Activated CD8-positive, alpha-beta T cell treated with anti-CD3 and anti-CD28 coated beads, Interleukin-2, amount 10 ng/mL, durations not matched to agents 7 days and 5 days (primary cell): ENCODE measurements around the gene AP3D1. TPM values are rescaled to one million over a fixed set of nuclear protein-coding genes. Genes with fewer than 3 reads are reported as not detected.

Experiments
- ATAC-seq: fragments of 150-1000 bp; cut with Tn5 transposase; one replicate; pipeline ENCODE4 v1.10.0; 2021; ENCODE audit warnings: moderate library complexity
- CTCF ChIA-PET: fragments of 350-600 bp; sonication (Branson Sonifier 250); formaldehyde crosslinking; loops from one replicate; lab custom pipeline; 2021; ENCODE audit warnings: antibody characterized with exemption; lab: Charles Lee
- POLR2A ChIA-PET: fragments of 350-600 bp; sonication (Branson Sonifier 250); formaldehyde crosslinking; loops from one replicate; lab custom pipeline; 2021; ENCODE audit warnings: antibody characterized with exemption; lab: Charles Lee
- DNase-seq: peaks from one replicate; pipeline ENCODE4 v3.0.0-alpha.2; 2020
- H3K27ac Mint-ChIP-seq: one replicate; pipeline ENCODE4 v1.8.0; 2021; ENCODE audit warnings: mild to moderate bottlenecking, mixed read lengths
- H3K27me3 Mint-ChIP-seq: one replicate; pipeline ENCODE4 v1.8.0; 2021; ENCODE audit warnings: low read depth, mixed read lengths
- H3K36me3 Mint-ChIP-seq: one replicate; pipeline ENCODE4 v1.8.0; 2021; ENCODE audit warnings: low read depth, mixed read lengths
- H3K4me1 Mint-ChIP-seq: one replicate; pipeline ENCODE4 v1.8.0; 2021; ENCODE audit warnings: low read depth, mixed read lengths
- H3K4me3 Mint-ChIP-seq: one replicate; pipeline ENCODE4 v1.8.0; 2021; ENCODE audit warnings: mild to moderate bottlenecking, mixed read lengths
- H3K9me3 Mint-ChIP-seq: one replicate; pipeline ENCODE4 v1.8.0; 2022; ENCODE audit warnings: mixed read lengths; ENCODE audit not compliant: insufficient read depth
- total RNA-seq, 2 experiments: library from RNA; stranded (reverse); gene quantifications; one replicate each; pipeline ENCODE4 v1.2.3, GENCODE V29; 2021

AP3D1 gene
- total RNA-seq, 2 experiments from 2014 or later, result 91.5 to 100 TPM

DNA sequence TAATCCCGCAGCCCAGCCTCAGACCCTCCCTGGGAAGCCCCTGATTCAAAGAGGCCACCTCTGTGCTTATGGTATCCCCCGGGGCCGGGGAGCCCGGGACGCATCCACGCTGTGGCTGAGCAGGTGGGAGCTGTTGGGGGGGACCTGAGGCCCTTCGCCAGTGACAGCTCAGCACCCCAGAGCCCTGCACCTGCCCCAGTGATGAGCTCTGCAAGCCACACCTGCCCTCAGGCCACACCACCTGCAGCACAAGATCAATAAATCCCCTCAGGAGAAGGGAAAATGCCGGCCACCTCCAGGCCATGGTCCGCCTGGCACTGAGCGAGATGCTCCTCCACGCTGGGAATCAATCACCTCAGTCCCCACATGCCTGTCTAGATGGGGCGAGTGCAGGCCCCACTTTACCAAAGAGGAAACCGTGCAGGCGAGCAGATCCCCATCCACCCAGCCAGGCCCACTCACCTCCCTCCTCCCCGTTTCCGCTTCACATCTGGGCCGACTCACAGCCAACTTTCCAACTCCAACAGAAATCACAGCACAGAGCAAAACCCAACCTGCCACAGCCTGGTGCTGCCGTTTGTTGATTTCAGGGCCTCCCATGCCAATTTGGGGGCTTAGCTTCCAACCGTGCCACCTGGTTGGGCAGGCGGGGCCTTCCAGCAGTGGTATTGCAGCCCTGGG, 68.1 kb downstream of the AP3D1 start:
- H3K4me3 Mint-ChIP-seq, result peak overlapping the region; percentile 99
- ATAC-seq (peak; percentile 35), DNase-seq (peak; percentile 87)
- ChIA-PET CTCF (interaction anchor here (1.0 to 2.3 kb wide), 8 partner anchors 11 to 68 kb away, joined by 3 to 22 read pairs (median 4); partner anchors contain the start of genes AP3D1 and MOB3A), POLR2A (interaction anchor here (0.7 to 6.2 kb wide), 12 partner anchors 9 to 208 kb away, joined by 3 to 93 read pairs (median 4); partner anchors contain the start of genes IZUMO4, MKNK2 and MOB3A)
- H3K4me1 Mint-ChIP-seq, result peaks cover 64% of the 10 kb centered on the region
- H3K9me3 Mint-ChIP-seq, result no peaks in the 10 kb centered on the region
- H3K27me3 Mint-ChIP-seq, result no peaks in the 10 kb centered on the region
- peak overlapping the region; percentile 98 for H3K27ac Mint-ChIP-seq
- H3K36me3 Mint-ChIP-seq, result peaks cover 81% of the 10 kb centered on the region

DNA sequence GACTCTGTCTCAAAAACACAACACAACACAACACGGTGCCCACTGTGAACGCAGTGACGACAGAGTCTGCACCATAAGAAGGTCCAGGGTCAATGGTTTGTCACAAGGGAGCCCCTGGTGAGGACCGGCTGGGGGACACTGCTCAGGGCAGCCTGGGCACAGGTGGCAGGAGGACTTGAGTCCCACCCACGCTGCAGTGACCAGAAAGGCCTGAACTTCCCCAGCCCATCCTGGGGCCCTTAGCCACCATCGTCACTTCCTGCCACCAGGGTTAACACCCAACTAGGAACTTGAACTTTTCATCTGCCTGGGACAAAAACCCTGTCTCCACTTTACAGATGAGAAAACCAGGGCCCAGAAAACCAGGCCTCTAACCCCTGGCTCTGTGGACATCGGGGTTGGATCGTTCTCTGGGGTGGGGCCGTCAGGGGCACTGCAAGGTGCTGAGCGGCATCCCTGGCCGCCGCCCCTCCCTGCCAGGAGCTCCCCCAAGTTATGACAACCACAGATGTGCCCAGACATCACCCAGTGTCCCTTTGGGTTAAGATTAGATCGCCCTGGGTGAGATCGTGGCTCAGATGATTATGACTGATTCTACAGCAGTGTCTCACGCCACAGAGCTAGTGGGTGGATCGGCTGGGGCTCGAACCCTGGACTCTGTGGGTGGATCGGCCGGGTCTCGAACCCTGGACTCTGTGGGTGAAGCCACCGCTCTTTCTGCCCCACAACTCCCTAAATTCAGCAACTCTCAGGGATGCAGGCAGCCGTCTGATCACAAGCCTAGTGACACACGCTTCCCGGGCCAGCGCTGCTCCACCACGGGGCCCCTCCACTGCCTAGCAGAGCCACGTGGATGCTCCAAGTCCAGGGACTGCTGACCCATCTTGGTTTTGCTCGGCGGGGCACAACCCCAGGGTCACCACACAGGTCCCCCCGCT, 69.2 kb downstream of the AP3D1 start:
- DNase-seq (peak; percentile 80), ATAC-seq (peak; percentile 35)
- H3K4me1 Mint-ChIP-seq, result peaks cover 54% of the 10 kb centered on the region
- H3K27me3 Mint-ChIP-seq, result no peaks in the 10 kb centered on the region
- H3K36me3 Mint-ChIP-seq, result peaks cover 88% of the 10 kb centered on the region
- H3K9me3 Mint-ChIP-seq, result no peaks in the 10 kb centered on the region
- ChIA-PET CTCF (interaction anchor here (1.3 to 1.7 kb wide), 3 partner anchors 13 to 63 kb away, joined by 3 to 14 read pairs (median 6); partner anchors contain the start of gene MOB3A), POLR2A (interaction anchor here (1.2 to 6.2 kb wide), 4 partner anchors 12 to 33 kb away, joined by 5 to 93 read pairs (median 9); partner anchors contain the start of genes IZUMO4, MKNK2 and MOB3A)
- H3K27ac Mint-ChIP-seq, result peak overlapping the region; percentile 98
- H3K4me3 Mint-ChIP-seq, result peak overlapping the region; percentile 99

DNA sequence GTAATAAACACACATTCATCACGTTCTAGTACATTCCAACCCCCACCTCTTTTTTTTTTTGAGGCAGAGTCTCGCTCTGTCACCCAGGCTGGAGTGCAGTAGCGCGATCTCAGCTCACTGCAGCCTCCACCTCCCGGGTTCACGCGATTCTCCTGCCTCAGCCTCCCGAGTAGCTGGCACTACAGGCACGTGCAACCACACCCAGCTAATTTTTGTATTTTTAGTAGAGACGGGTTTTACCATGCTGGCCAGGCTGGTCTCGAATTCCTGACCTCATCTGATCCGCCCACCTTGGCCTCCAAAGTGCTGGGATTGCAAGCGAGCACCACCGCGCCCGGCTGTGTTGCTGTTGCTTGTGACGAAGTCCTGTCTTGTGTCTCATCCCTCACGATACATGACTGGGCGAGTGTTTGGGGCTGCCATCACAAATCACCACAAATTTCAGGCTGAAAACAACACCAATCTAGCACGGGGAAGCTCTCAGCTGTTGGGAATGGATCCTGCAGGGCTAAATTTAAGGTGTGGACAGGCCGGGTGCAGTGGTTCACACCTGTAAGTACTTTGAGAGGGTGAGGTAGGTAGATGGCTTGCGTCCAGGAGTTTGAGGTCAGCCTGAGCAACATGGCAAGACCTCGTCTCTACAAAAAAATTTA, 70.9 kb downstream of the AP3D1 start:
- peaks cover 43% of the 10 kb centered on the region for H3K4me1 Mint-ChIP-seq
- H3K9me3 Mint-ChIP-seq, result no peaks in the 10 kb centered on the region
- H3K36me3 Mint-ChIP-seq, result peaks cover 92% of the 10 kb centered on the region
- DNase-seq (no peak), ATAC-seq (no peak)
- CTCF ChIA-PET, result interaction anchor here (1.1 to 1.4 kb wide), 2 partner anchors 10 to 13 kb away, joined by 3 to 4 read pairs; no protein-coding TSS in a partner anchor
- H3K4me3 Mint-ChIP-seq, result peak overlapping the region; percentile 99
- POLR2A ChIA-PET, result interaction anchor here (1.0 to 1.7 kb wide), 3 partner anchors 12 to 29 kb away, joined by 3 to 9 read pairs (median 4); no protein-coding TSS in a partner anchor
- peak overlapping the region; percentile 86 for H3K27ac Mint-ChIP-seq
- no peaks in the 10 kb centered on the region for H3K27me3 Mint-ChIP-seq

DNA sequence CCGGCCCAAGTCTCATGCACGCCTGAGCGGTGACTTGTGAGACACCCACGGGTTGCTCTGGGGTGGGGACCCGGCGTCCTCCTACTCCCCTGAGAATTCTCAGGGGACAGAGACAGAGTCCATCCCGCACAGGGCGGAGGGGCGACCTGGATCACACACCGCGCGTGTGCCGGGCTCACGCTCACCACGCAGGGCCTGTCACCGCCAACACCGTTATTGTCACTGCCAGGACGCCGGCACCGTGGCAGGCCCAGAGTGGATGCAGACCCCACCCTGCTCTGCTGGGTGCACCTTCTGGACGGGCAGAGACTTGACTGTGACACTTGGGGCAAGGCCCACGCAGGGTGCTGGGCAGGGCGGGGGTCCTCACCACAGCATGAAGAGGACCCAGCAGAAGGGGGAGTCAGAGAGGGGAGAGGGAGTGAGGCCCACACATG, 71.5 kb downstream of the AP3D1 start:
- DNase-seq (no peak), ATAC-seq (no peak)
- Mint-ChIP-seq H3K36me3 (peaks cover 92% of the 10 kb centered on the region), H3K27ac (peak overlapping the region; percentile 86), H3K9me3 (no peaks in the 10 kb centered on the region), H3K4me1 (peaks cover 41% of the 10 kb centered on the region), H3K27me3 (no peaks in the 10 kb centered on the region), H3K4me3 (peak overlapping the region; percentile 99)
- CTCF ChIA-PET, result interaction anchor here (1.1 to 1.4 kb wide), 2 partner anchors 10 to 14 kb away, joined by 3 to 4 read pairs; no protein-coding TSS in a partner anchor
- POLR2A ChIA-PET, result interaction anchor here (1.6 to 1.7 kb wide), 2 partner anchors 15 to 28 kb away, joined by 4 to 9 read pairs; no protein-coding TSS in a partner anchor

DNA sequence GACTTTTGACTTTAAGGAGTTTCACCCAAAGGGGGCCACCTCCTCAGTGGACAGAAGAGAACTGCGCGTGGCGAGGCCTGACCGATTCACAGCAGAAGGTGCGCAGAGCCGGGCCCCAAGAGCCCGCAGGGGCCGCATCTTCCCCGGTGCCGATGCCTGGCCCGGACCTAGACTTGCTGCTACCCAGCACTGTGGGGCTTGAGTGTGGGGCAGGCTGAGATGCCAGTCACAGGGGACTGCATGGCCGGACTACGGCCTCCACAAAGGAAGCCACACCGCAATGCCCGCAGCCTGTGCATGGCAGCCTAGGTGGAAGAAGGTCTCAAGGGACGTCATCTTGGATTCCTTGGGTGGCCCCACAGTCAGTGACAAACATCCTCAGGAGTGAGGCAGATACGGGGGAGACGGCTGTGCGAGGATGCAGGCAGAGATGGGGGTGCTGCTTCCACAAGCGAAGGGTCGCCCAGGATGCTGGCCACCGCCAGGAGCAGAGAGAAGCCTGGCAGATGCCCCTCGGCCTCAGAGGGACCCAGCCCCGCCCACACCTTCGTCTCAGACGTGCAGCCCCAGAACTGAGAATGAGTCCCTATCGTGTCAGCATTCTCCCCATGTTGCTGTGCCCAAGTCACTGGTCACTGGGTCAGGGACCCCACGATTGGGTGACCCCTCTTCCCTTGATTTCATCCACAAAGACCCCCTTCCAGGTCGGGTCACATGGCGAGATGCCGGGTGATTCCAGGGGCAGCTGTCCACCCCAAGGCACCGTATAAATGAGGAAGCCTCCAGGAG, 72.1 kb downstream of the AP3D1 start:
- peak overlapping the region; percentile 86 for H3K27ac Mint-ChIP-seq
- DNase-seq (no peak), ATAC-seq (no peak)
- POLR2A ChIA-PET, result no interaction called here
- peaks cover 86% of the 10 kb centered on the region for H3K36me3 Mint-ChIP-seq
- no peaks in the 10 kb centered on the region for H3K27me3 Mint-ChIP-seq
- H3K4me1 Mint-ChIP-seq, result peaks cover 41% of the 10 kb centered on the region
- peak overlapping the region; percentile 99 for H3K4me3 Mint-ChIP-seq
- CTCF ChIA-PET, result no interaction called here
- H3K9me3 Mint-ChIP-seq, result no peaks in the 10 kb centered on the region

DNA sequence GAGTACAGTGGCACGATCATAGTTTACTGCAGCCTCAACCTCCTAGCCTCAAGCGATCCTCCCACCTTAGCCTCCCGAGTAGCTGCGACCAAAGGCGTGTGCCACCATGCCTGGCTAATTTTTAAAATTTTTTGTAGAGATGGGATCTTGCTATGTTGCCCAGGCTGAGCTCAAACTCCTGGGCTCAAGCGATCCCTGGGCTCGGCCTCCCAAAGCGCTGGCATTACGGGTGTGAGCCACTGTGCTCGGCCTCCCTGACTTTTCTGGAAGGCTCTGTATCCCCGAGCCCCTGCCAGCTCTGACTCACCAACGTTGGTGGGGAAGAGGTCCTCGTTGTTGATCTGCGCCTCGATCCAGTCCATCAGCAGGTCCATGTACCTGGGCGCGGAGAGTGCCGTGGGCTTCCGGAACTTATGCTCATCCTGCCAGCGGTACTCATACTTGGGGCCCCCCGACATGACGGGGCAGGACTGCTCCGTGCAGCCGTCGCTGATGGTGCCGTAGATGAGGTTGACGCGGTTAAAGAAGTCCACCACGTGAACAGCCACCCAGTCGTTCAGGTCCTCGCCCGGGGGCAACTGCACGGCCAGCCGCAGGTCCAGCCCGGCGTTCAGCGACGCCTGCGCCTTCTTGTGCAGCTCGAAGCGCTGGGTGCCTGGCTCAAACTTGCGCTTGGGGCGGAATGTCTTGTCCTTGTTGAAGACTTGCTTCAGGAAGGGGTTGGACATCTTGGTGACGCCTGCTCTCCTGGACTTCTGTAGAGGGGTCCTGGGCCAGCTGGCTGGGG, 73.3 kb downstream of the AP3D1 start:
- no peaks in the 10 kb centered on the region for H3K27me3 Mint-ChIP-seq
- no peak for DNase-seq
- ChIA-PET CTCF (no interaction called here), POLR2A (interaction anchor here (1.0 kb wide), 2 partner anchors 9 to 29 kb away, joined by 3 read pairs; no protein-coding TSS in a partner anchor)
- H3K4me1 Mint-ChIP-seq, result peaks cover 47% of the 10 kb centered on the region
- H3K27ac Mint-ChIP-seq, result no peak overlapping the region
- no peak overlapping the region for H3K4me3 Mint-ChIP-seq
- H3K9me3 Mint-ChIP-seq, result no peaks in the 10 kb centered on the region
- ATAC-seq, result no peak
- H3K36me3 Mint-ChIP-seq, result peaks cover 85% of the 10 kb centered on the region

DNA sequence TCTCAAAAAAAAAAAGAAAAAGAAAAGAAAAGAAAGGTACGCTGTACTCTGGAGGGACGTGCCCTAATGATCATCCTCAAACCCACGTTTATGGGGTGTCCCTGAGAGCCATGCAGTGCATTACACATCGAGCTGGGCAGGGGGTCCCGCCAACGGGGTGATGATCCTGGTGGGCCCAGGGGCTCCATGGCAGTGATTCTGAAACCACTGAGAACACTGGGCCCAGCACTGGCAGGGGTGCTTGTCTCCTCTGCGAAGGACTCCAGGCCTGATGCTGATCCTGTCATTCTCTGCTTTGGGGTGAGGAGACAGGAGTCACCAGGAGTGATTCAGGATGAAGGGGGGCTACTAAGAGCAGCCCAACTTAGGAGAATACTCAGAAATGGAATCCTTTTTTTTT, 74.0 kb downstream of the AP3D1 start:
- DNase-seq (no peak), ATAC-seq (no peak)
- H3K4me1 Mint-ChIP-seq, result peaks cover 51% of the 10 kb centered on the region
- H3K36me3 Mint-ChIP-seq, result peaks cover 85% of the 10 kb centered on the region
- POLR2A ChIA-PET, result interaction anchor here (1.0 kb wide), 2 partner anchors 10 to 28 kb away, joined by 3 read pairs; no protein-coding TSS in a partner anchor
- no peaks in the 10 kb centered on the region for H3K27me3 Mint-ChIP-seq
- CTCF ChIA-PET, result no interaction called here
- H3K4me3 Mint-ChIP-seq, result no peak overlapping the region
- H3K27ac Mint-ChIP-seq, result no peak overlapping the region
- H3K9me3 Mint-ChIP-seq, result no peaks in the 10 kb centered on the region

DNA sequence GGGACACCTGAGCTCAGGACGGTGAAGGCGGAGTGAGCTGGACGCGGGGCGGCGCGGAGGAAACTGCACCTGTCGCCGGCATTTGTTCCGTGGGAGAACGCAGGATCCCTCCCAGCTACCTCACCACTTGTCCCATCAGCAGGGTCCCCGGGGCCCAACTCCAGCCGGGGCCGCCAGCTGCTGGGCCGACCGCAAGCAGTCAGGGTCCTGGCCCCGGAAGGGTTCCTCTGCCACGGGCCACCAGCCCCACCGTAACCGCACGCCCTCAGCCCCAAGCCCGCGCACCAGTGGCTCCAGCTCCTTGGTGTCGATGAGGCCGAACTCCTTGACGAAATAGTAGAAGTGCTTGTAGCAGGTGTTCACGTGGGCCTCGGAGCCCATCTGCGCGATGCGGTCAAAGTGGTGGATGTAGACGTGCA, 74.8 kb downstream of the AP3D1 start:
- H3K27ac Mint-ChIP-seq, result no peak overlapping the region
- no peaks in the 10 kb centered on the region for H3K27me3 Mint-ChIP-seq
- no peak overlapping the region for H3K4me3 Mint-ChIP-seq
- peaks cover 43% of the 10 kb centered on the region for H3K4me1 Mint-ChIP-seq
- no peak for DNase-seq
- no peaks in the 10 kb centered on the region for H3K9me3 Mint-ChIP-seq
- CTCF ChIA-PET, result no interaction called here
- POLR2A ChIA-PET, result interaction anchor here (0.6 to 1.4 kb wide), 3 partner anchors 9 to 15 kb away, joined by 3 to 4 read pairs (median 3); no protein-coding TSS in a partner anchor
- no peak for ATAC-seq
- H3K36me3 Mint-ChIP-seq, result peaks cover 85% of the 10 kb centered on the region

DNA sequence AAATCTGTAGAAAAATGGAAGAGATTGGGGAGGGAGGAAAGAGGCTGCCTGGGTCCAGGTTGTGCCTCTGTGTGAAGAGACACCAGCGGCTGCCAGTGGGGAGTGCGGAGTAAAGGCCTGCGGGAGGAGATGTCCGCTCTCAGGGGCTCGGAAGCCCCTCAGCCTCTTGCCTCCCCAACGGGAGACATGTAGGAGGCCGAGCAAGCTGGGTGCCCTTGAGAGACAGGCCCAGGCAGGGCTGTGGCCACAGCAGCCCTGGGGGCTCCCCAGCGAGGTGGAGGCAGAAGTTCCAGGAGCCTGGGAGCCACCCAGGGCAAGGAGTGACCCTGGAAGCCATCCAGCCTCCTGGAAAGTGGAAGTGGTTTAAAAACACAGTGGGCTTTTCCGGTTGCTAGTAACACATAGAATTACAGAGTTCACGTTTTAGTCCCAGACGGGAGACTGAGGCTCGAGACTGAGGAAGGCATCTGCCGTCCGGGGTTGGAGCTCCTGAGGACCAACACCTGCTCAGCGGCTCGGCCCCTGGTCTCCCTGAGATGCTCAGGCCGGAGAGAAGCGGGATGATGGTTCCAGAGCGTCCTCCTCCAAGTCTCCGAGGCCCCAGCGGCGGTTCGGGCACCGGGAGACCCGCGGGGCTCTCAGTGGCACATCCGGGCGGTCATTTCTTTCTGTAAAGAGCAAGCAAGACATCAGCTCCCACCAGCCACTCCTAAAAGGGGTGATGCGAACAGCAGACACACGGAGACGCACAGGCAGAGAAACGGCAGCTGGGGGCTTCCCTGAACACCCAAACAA, 78.4 kb downstream of the AP3D1 start:
- H3K9me3 Mint-ChIP-seq, result no peaks in the 10 kb centered on the region
- H3K27me3 Mint-ChIP-seq, result no peaks in the 10 kb centered on the region
- peak overlapping the region; percentile 55 for H3K27ac Mint-ChIP-seq
- CTCF ChIA-PET, result no interaction called here
- POLR2A ChIA-PET, result interaction anchor here (0.5 kb wide), 1 partner anchor 49 kb away, joined by 4 read pairs; no protein-coding TSS in a partner anchor
- H3K4me1 Mint-ChIP-seq, result peaks cover 27% of the 10 kb centered on the region
- DNase-seq (no peak), ATAC-seq (no peak)
- H3K36me3 Mint-ChIP-seq, result peaks cover 69% of the 10 kb centered on the region
- no peak overlapping the region for H3K4me3 Mint-ChIP-seq
